ENCODE measurements around the gene DLL1.

DNA sequence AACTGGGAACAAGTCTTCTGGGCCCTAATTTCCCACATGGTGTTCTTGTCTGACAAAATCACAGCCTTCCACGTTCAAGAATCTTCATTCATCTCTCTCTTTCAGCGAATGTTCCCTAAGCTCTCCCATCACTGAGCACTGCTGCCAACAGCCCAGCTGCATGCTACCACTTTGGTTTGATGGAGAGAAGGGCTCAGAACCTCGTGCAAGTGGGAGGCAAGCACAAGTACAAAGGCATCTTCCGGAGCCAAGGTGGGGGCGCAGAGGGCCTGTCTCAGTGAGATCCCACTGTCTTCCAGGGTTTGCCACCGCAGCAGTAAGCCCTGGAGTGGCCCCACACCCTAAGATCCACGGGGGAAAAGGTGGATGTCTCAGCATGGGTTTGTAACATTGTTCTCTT, 17.2 kb downstream of the DLL1 start:
- TF ChIP-seq, protein P1, sequence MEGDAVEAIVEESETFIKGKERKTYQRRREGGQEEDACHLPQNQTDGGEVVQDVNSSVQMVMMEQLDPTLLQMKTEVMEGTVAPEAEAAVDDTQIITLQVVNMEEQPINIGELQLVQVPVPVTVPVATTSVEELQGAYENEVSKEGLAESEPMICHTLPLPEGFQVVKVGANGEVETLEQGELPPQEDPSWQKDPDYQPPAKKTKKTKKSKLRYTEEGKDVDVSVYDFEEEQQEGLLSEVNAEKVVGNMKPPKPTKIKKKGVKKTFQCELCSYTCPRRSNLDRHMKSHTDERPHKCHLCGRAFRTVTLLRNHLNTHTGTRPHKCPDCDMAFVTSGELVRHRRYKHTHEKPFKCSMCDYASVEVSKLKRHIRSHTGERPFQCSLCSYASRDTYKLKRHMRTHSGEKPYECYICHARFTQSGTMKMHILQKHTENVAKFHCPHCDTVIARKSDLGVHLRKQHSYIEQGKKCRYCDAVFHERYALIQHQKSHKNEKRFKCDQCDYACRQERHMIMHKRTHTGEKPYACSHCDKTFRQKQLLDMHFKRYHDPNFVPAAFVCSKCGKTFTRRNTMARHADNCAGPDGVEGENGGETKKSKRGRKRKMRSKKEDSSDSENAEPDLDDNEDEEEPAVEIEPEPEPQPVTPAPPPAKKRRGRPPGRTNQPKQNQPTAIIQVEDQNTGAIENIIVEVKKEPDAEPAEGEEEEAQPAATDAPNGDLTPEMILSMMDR (IDR thresholded peaks at IDR 0.05 in 8 of 11, conservative IDR thresholded peaks at IDR 0.05 in 3 of 11), result no peak
- TF ChIP-seq POLR2A (IDR thresholded peaks at IDR 0.05), result no peak

Measured in spleen (tissue), 7 donors.